ENCODE measurements around the gene DIS3L2.

DIS3L2 gene

DNA sequence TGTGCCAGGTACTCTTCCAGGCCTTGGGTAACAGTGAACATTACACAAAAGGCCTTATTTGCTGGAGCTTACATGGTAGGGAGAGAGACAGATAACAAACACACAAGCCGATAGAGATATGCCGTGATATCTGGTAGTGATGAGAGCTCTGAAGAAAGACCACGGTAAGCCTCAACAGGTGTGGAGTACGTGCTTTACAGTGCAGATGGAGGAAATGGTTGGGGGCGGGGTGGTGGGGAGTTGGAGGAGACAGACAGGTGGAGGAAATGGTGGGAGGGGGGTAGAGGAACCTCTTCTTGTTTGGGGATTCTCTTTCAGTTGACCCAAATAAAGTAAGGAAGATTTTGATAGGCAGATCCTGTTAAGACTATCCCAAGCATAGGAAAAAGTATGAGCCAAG lies 276.0 kb downstream of the DIS3L2 start:
- DNase-seq, result no peak

GRCh38 chr2:232238108-232238507 lies 276.6 kb downstream of the DIS3L2 start:
- DNase-seq, result no peak

GRCh38 chr2:232238596-232238995 lies 277.1 kb downstream of the DIS3L2 start:
- no peak for DNase-seq

DNA sequence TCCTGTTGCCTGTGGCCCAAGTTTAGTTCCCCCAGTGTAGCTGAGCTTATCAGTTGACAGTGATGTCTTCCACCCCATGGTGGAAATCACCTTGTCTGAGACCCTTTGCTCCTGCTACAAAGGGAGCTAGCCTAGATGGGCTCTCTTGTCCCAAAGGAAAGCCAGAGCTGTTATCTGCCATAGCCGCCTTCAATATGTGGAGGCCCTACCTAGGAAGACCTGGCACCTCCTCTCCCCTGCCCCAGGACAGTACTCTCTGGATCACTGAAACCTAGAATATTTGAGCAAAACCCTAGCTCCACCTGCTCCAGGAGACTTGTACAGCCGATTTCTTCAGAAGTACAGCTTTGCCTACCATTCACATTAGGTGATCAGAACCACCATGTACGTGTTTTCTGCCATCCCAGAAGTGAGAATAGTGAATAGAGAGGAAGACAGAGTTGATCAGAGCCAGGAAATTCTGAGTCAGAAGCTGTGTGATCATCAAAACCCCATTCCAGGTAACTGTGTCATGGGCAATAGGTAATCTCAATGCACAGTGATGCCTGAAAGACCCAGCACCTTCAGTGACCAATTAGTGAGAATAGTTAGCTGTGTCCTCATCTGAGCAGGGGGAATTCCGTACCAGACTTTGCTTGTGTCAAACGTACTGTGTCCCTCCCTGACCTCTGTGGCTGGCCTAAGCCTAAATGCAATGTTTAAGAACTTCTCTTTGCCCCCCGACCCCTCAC lies 278.6 kb downstream of the DIS3L2 start:
- DNase-seq, result no peak

GRCh38 chr2:232240906-232241305 lies 279.4 kb downstream of the DIS3L2 start:
- no peak for DNase-seq

DNA sequence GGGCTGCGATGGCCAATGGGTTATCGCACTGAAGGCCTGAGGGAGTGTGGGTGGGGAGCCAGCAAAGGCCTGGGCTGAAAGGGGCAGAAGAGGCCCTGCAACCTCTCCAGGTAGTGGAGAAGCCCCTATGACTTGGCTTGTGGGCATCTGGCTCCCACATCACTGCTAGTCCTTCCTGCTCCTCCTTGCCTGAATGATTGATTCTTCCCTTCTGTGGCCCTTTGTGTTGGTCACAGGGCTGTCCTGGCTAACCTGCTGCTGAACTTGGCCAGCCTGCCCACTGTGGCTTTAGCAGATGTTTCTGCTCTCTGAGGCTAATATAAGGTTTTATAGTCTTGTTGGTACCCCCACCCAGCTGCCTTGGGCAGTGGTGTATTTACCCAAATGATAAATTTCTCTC lies 280.8 kb downstream of the DIS3L2 start:
- DNase-seq, result no peak

- DNase-seq, result no peak
These were observed 283.6 kb downstream of the DIS3L2 start for GRCh38 chr2:232245111-232245510.

GRCh38 chr2:232246245-232246644 lies 284.7 kb downstream of the DIS3L2 start:
- no peak for DNase-seq

- DNase-seq, result no peak
These were observed 287.6 kb downstream of the DIS3L2 start for GRCh38 chr2:232249096-232249495.

DNA sequence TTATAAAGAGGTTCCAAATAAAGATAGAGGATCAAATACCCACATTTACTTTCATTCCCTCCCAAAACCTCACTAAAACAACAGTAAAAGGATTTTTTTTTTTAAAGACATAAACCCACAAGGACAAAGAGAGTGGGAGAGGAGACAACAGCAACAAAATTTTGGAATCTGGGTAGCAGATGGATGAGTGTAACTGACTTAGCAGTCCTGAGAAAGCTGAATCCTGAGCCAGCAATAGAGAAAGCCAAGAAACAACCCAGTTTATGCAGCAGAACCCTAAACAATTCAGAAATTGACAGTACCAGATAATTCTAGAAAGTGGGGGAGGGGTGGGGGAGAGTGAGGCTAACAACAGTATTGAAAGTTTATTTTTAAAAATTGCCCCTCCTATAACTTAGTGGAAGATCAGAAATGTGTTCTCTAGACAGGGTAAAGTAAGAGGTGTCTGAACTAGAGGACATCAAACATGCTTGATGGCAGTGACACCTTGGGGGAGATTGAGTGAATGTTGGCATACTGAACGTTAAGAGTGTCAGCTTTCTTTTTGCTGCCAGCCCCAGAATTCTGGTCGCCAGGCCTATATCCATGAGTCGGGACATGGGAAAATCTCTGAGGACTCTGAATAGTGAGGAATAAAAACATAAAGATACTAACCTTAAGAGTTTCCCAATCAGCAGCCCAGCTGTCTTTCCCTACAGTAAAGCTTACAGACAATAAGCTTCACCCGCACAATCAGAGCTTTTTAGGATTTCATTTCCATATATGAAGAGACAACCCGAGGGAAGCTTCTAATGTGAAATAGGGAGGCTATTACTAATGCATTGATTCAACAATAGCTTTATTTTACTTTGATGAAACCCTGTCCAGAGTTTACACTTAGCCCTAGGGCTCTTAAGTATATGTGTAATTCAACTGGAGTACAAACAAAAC lies 289.0 kb downstream of the DIS3L2 start:
- DNase-seq, result no peak

DNA sequence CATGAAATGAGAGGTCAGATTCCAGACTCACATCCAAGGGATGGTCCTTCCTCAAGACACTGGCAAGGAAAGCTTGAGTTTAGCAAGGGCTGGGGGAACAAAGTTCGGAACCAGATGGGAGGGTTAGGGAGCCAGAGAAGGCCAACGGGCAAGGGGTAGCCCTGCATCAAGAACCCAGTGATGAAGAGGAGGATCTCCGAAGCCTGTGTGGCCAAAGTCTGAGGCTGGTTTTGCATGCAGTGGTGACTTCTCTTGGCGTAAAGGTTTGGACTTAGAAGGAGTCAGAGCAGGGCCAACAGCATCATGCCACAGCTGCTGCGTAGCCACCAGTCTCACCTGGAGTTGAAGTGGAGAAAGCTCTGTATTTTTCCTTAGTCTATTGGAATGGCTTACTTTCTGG lies 293.5 kb downstream of the DIS3L2 start:
- no peak for DNase-seq

GRCh38 chr2:232260075-232260474 lies 298.6 kb downstream of the DIS3L2 start:
- DNase-seq, result no peak

- DNase-seq, result no peak
These were observed 300.3 kb downstream of the DIS3L2 start for GRCh38 chr2:232261776-232262175.

GRCh38 chr2:232263295-232263694 lies 301.8 kb downstream of the DIS3L2 start:
- no peak for DNase-seq

DNA sequence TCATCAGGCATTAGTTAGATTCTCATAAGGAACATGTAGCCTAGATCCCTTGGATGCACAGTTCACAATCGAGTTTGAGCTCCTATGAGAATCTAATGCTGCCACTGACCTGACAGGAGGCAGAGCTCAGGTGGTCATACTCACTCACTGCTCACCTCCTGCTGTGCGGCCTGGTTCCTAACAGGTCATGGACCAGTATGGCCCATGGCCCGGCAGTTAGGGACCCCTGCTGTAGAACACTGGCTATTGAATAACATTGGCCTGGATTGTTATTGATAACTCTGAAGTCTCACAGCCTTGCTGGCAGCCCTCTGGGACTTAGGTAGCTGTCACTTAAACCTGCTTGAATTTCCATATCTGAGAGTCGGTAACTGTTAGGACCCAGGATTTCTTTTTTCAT lies 302.6 kb downstream of the DIS3L2 start:
- no peak for DNase-seq

DNA sequence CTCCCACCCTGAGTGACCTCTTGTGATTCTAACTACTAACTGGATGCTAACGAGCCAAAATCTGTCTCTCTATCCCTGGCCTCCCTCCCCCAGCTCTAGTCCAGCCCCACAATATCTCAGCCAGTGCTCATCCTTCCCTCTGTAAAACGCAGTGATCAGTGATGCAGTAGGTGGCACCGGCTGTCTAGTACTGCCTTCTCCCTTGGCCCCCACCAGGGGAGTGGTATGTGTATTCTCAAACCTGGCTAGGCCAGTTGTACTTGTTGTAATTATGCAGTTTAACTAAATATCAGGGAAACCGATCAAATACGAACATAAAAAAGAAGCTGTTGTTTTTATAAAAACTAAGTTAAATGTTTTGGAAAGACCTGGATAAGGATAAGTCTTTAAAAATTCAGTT lies 303.8 kb downstream of the DIS3L2 start:
- no peak for DNase-seq

DNA sequence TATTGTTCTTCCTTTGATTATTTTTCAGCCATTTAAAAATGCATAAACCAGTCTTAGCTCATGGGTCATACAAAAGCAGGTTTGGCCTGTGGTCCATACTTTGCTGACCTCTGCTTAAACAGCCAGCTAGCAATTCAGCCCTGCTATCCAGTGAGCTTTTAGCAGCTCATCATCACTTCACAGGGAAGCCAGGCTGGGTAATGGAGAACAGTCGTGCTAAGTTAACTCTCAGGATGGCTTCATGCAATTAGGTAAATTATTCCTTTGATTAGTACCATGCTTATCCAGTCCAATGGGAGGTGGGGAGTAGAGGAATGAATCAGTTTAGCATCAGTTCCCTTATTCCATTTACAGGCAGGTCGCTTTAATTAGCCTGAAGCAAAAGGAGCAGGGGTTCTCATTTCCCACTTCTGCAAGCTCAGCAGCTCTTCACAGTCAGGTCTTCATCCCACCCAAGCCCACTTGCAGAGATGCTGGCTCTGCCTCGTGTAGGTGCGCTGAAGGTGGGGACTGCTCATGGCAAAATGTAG lies 307.2 kb downstream of the DIS3L2 start:
- DNase-seq, result no peak

DNA sequence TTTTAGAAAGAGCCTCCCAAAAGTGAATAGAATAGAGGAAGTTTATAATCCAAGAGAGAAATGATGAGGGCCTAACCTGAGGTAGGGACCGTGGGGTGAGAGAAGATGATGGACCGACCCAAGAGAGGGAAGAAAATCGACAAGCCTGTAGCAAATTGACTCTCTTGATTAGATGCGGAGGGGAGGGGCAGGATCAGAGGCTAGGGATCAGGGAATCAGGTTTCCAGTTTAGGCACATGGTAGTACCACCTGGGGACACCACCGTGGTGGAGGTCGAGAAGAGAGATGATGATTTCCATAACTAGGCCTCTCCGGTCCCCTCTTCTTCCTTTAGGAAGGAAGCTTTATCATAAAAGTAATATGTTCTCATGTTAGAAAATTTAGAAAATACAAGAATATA lies 308.4 kb downstream of the DIS3L2 start:
- no peak for DNase-seq

- DNase-seq, result no peak
These were observed 312.6 kb downstream of the DIS3L2 start for GRCh38 chr2:232273903-232274643.

GRCh38 chr2:232275670-232276069 lies 314.2 kb downstream of the DIS3L2 start:
- DNase-seq, result no peak

DNA sequence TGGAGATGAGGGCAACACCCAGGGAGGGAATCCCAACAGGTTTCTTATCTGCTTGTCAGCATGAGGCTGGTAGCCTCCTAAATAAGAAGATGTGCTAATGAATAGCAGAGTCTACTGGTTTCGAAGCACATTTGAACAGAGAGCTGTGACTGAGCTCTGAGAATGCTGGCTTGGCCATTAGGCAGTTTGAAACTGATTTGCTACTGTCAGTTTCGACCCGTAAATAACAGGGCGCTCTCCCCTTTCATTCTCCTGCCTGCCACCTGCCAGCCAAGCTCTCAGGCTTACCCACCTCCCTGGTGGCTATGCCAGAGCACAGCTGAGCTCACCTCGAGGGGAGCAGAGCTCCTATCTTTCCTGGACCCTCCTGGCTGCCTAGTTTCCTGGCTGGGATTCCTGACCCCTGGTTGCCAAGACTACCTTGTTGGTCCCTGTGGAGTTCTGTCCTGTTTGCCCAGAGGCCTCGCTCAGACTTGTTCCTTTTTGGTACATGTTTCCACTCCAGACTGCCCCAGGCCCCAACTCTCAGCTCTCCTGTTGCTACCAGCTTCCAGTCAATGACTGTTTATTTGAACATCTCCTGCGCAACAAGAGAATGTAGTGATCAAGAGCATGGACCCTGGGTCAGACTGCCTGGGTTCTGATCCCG lies 314.7 kb downstream of the DIS3L2 start:
- no peak for DNase-seq

DNA sequence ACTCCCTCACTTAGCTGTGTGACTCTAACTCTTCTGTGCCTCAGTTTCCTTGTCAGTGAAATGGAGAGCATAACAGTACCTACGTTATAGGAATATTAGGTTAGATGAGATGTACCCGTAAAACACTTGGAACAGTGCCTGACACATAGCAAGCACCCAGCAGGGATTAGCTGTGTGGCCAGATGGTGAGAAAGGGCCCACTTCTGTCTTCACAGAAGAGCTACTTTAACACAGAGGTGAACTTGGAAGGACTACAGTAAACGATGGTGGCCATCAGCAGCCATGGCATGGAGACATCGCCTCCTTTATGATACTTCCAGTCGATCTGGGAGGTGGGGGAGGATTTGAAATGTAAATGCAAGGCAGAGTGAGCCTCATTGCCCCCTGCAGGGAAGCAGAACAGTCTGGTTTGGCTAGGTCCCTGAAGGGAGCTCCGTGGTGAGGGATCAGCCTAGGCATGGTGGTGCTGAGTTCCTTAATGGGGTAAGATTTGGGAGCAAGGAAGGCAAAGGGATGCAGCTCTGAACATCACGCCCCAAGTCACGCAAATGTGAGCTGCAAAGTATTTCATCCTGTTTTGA lies 315.3 kb downstream of the DIS3L2 start:
- no peak for DNase-seq

Measured in activated naive CD4-positive, alpha-beta T cell (primary cell).